Mucosa of stomach (tissue), 1 donor: ENCODE measurements around the gene KCNC3.
A peak's percentile ranks its signal among the peaks of the same experiment; 100 is the strongest.
"Not testable (repeated sequence)": the region's sequence is repeated elsewhere in the genome, so short reads cannot be mapped to it uniquely, and the experiment has no call there.

Experiments
- H3K27me3 ChIP-seq: one replicate; pipeline ENCODE4 v1.7.0; 2013; ENCODE audit warnings: mild to moderate bottlenecking, low read length; ENCODE audit not compliant: control insufficient read depth, insufficient read depth
- H3K36me3 ChIP-seq: one replicate; pipeline ENCODE4 v1.7.0; 2013; ENCODE audit warnings: low read length; ENCODE audit not compliant: control insufficient read depth, insufficient read depth
- H3K4me1 ChIP-seq: one replicate; pipeline ENCODE4 v1.7.0; 2013; ENCODE audit warnings: mild to moderate bottlenecking, low read length; ENCODE audit not compliant: control insufficient read depth, insufficient read depth
- H3K4me3 ChIP-seq: one replicate; pipeline ENCODE4 v1.7.0; 2013; ENCODE audit warnings: low read length
- H3K9ac ChIP-seq: one replicate; pipeline ENCODE4 v1.7.0; 2013; ENCODE audit warnings: mild to moderate bottlenecking, low read length, moderate library complexity
- H3K9me3 ChIP-seq: one replicate; pipeline ENCODE4 v1.7.0; 2013; ENCODE audit warnings: mild to moderate bottlenecking, low read length, moderate library complexity; ENCODE audit not compliant: control insufficient read depth
- donor health status: Pancreatic carcinoma.

Gene KCNC3

GRCh38 chr19:50344661-50345318 lies 15.6 kb upstream of the KCNC3 start:
- Histone ChIP-seq H3K9ac (no peak overlapping the region), H3K27me3 (no peaks in the 10 kb centered on the region), H3K4me1 (no peaks in the 10 kb centered on the region), H3K9me3 (no peaks in the 10 kb centered on the region), H3K4me3 (no peak overlapping the region), H3K36me3 (no peaks in the 10 kb centered on the region)

GRCh38 chr19:50341091-50341564 lies 12.0 kb upstream of the KCNC3 start:
- Histone ChIP-seq H3K9me3 (no peaks in the 10 kb centered on the region), H3K4me1 (no peaks in the 10 kb centered on the region), H3K36me3 (no peaks in the 10 kb centered on the region), H3K27me3 (no peaks in the 10 kb centered on the region), H3K4me3 (no peak overlapping the region), H3K9ac (no peak overlapping the region)

- H3K9ac ChIP-seq, result no peak overlapping the region
- H3K36me3 ChIP-seq, result no peaks in the 10 kb centered on the region
- H3K27me3 ChIP-seq, result no peaks in the 10 kb centered on the region
- no peaks in the 10 kb centered on the region for H3K9me3 ChIP-seq
- H3K4me1 ChIP-seq, result no peaks in the 10 kb centered on the region
- no peak overlapping the region for H3K4me3 ChIP-seq
These were observed 11.2 kb upstream of the KCNC3 start for GRCh38 chr19:50340331-50340730.

GRCh38 chr19:50337031-50337430 lies 7.9 kb upstream of the KCNC3 start:
- not testable (repeated sequence) for H3K9me3 ChIP-seq, H3K4me3 ChIP-seq, H3K36me3 ChIP-seq, H3K9ac ChIP-seq
- Histone ChIP-seq H3K27me3 (peaks cover 22% of the 10 kb centered on the region), H3K4me1 (peaks cover 13% of the 10 kb centered on the region)

GRCh38 chr19:50334741-50335421 lies 5.7 kb upstream of the KCNC3 start:
- Histone ChIP-seq H3K27me3 (peaks cover 43% of the 10 kb centered on the region), H3K9ac (no peak overlapping the region), H3K4me3 (no peak overlapping the region)

GRCh38 chr19:50333737-50334617 lies 4.8 kb upstream of the KCNC3 start:
- H3K36me3 ChIP-seq, result no peaks in the 10 kb centered on the region
- H3K9ac ChIP-seq, result peak overlapping the region; percentile 29
- peak overlapping the region; percentile 61 for H3K4me3 ChIP-seq
- peaks cover 51% of the 10 kb centered on the region for H3K27me3 ChIP-seq
- H3K4me1 ChIP-seq, result peaks cover 23% of the 10 kb centered on the region
- no peaks in the 10 kb centered on the region for H3K9me3 ChIP-seq

More at GRCh38 chr19:50334741-50335421, 5.7 kb upstream of the KCNC3 start:
- H3K4me1 ChIP-seq, result peaks cover 18% of the 10 kb centered on the region
- no peaks in the 10 kb centered on the region for H3K9me3 ChIP-seq
- H3K36me3 ChIP-seq, result no peaks in the 10 kb centered on the region

- H3K9me3 ChIP-seq, result no peaks in the 10 kb centered on the region
- H3K4me1 ChIP-seq, result peaks cover 23% of the 10 kb centered on the region
These were observed 4.1 kb upstream of the KCNC3 start for GRCh38 chr19:50333235-50333736.

GRCh38 chr19:50332244-50333038 lies 3.3 kb upstream of the KCNC3 start:
- Histone ChIP-seq H3K4me3 (no peak overlapping the region), H3K9me3 (no peaks in the 10 kb centered on the region), H3K9ac (no peak overlapping the region), H3K4me1 (peaks cover 23% of the 10 kb centered on the region), H3K36me3 (no peaks in the 10 kb centered on the region), H3K27me3 (peaks cover 60% of the 10 kb centered on the region)

More at GRCh38 chr19:50333235-50333736, 4.1 kb upstream of the KCNC3 start:
- H3K4me3 ChIP-seq, result peak overlapping the region; percentile 61
- peaks cover 53% of the 10 kb centered on the region for H3K27me3 ChIP-seq
- no peaks in the 10 kb centered on the region for H3K36me3 ChIP-seq
- peak overlapping the region; percentile 29 for H3K9ac ChIP-seq

GRCh38 chr19:50331994-50332243 lies 2.7 kb upstream of the KCNC3 start:
- Histone ChIP-seq H3K4me1 (peaks cover 23% of the 10 kb centered on the region), H3K4me3 (no peak overlapping the region), H3K36me3 (no peaks in the 10 kb centered on the region), H3K9ac (no peak overlapping the region), H3K27me3 (peaks cover 65% of the 10 kb centered on the region), H3K9me3 (no peaks in the 10 kb centered on the region)

- Histone ChIP-seq H3K9ac (no peak overlapping the region), H3K4me3 (no peak overlapping the region), H3K9me3 (no peaks in the 10 kb centered on the region), H3K4me1 (peaks cover 23% of the 10 kb centered on the region), H3K36me3 (no peaks in the 10 kb centered on the region), H3K27me3 (peaks cover 71% of the 10 kb centered on the region)
These were observed 2.2 kb upstream of the KCNC3 start for GRCh38 chr19:50331221-50331993.
